Kidney (tissue), 14 donors: ENCODE measurements around the gene SGK2. TPM values are rescaled to one million over a fixed set of nuclear protein-coding genes. Genes with fewer than 3 reads are reported as not detected.
A peak's percentile ranks its signal among the peaks of the same experiment; 100 is the strongest.

Experiments used
- DNase-seq, 5 donors: peaks; one replicate each; pipeline ENCODE4 v3.0.0-alpha.2; 2013 to 2020
- FAIRE-seq: peaks from 2 replicates; lab custom pipeline; 2012; peaks lifted over from hg19 to GRCh38; lab: Jason Lieb, UNC
- H3K27ac ChIP-seq, 2 donors: one replicate each; pipeline ENCODE4 v1.7.0; 2013; ENCODE audit warnings: low read depth in 2 of 2, low read length in 2 of 2, inconsistent platforms in 1 of 2
- H3K27me3 ChIP-seq: one replicate; pipeline ENCODE4 v1.7.1; 2013; ENCODE audit warnings: low read length, inconsistent platforms; ENCODE audit not compliant: control insufficient read depth, insufficient read depth
- H3K36me3 ChIP-seq, 3 donors: one replicate each; pipeline versions ENCODE4 v1.7.0 to v1.7.1; 2013; ENCODE audit warnings: low read length in 3 of 3, control low read depth in 1 of 3, inconsistent platforms in 1 of 3; ENCODE audit not compliant: insufficient read depth in 3 of 3, control insufficient read depth in 2 of 3
- H3K4me1 ChIP-seq, 3 donors: one replicate each; pipeline versions ENCODE4 v1.7.0 to v1.7.1; 2013; ENCODE audit warnings: low read length in 3 of 3, inconsistent platforms in 1 of 3, low read depth in 1 of 3; ENCODE audit not compliant: control insufficient read depth in 2 of 3, insufficient read depth in 2 of 3
- H3K4me3 ChIP-seq, 3 donors: one replicate each; pipeline versions ENCODE4 v1.7.0 to v1.8.1; 2013; ENCODE audit warnings: low read length in 3 of 3, control low read depth in 1 of 3, inconsistent platforms in 1 of 3
- H3K9ac ChIP-seq, 3 donors: one replicate each; pipeline versions ENCODE4 v1.7.0 to v1.7.1; 2013; ENCODE audit warnings: low read length in 3 of 3, control low read depth in 1 of 3, inconsistent platforms in 1 of 3
- H3K9me3 ChIP-seq, 3 donors: one replicate each; pipeline versions ENCODE4 v1.7.0 to v1.7.1; 2013; ENCODE audit warnings: low read length in 3 of 3, control low read depth in 1 of 3, inconsistent platforms in 1 of 3; ENCODE audit not compliant: control insufficient read depth in 2 of 3, insufficient read depth in 1 of 3
- intact Hi-C: fragments of 100-400 bp; cut with DNase I; formaldehyde crosslinking; loops from one replicate; pipeline ENCODE4 v1.11.1; 2022
- polyA plus RNA-seq: library from polyadenylated mRNA; stranded (reverse); fragments of 350-450 nt; fragmentation: Illumina TruSeq; extraction: RNeasy Lipid Tissue Mini Kit (QIAGEN cat#74804); gene quantifications from one replicate; pipeline ENCODE4 v1.2.3, GENCODE V29; 2014; ENCODE audit warnings: low read depth, low replicate concordance; ENCODE audit not compliant: insufficient read depth
- total RNA-seq: library from RNA; stranded (reverse); fragmentation: NEBNext Ultra II Directional; extraction: Animal tissue kit (Norgen Biotek cat#: 25700); gene quantifications from one replicate; pipeline ENCODE4 v1.2.1, GENCODE V29; 2021
- TF ChIP-seq, protein P1 (sequence below): IDR thresholded peaks from 3 replicates; pipeline ENCODE4 v1.5.1; 2012; ENCODE audit warnings: mild to moderate bottlenecking, moderate library complexity, borderline replicate concordance; ENCODE audit not compliant: insufficient read depth; ENCODE audit errors: extremely low read depth
- donor health status: control.
- donor health status: control.
- donor health status: control.
- donor health status: control.
- donor health status: control.
- donor health status: DM: yes; HTN: yes; CAD: no.
- donor health status: Normal renal cell carcinoma (clear cell type).

The SGK2 gene
- total and polyA plus RNA-seq, 2 donors from 2014 or later: 42.9 to 95.1 TPM

DNA sequence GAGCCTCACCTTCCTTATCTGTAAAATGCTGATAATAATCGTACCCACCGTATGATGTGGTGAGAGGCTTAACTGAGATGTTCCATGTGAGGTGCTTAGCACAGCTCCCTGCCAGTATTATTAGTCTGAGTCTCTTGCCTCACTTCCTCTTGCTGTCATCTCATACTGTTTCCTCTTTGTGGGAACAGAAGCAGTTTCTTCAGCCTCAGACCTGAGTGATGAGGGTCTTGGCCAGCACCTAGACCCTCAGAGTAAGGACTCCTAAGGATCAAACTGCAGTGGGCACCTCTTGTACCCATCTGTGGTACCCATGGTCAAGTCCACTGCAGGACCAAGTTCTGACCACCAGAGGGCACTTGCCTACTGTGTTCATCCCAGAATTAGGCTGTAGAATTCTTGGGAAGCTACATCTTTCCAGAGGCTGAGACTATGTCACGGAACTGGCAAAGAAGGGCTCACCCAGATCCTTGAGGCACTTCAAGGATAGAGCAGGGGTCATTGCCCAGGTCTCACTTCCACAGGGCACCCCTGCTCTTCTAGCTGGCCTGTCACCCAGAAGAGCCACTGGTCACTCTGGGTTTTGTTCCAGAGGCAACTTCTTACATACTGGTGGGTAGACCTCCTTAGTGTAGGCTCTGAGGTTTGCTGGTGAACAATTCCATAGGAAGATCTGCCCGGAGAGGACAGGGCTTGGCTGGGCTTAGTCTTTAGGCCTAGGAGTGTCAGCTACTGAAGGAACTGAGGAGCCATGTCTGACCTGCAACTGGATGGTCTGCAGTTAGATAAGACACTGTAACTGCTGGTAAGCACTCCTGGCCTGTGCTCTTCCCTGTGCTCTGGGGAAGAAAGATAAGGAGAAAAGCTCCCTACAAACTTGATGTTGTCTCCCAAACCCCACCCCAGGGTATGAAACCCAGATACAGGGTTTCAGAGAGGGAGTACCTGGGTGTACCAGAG is 20.6 kb upstream of the SGK2 start:
- intact Hi-C loops: no loop called here
- DNase-seq (peak; percentile 61 to 81 (median 72)), FAIRE-seq (no peak)
- peaks cover 0 to 7% (median 0%) of the 10 kb centered on the region in 3 donors for H3K36me3 ChIP-seq
- H3K4me3 ChIP-seq: no peak overlapping the region
- TF ChIP-seq, protein P1, sequence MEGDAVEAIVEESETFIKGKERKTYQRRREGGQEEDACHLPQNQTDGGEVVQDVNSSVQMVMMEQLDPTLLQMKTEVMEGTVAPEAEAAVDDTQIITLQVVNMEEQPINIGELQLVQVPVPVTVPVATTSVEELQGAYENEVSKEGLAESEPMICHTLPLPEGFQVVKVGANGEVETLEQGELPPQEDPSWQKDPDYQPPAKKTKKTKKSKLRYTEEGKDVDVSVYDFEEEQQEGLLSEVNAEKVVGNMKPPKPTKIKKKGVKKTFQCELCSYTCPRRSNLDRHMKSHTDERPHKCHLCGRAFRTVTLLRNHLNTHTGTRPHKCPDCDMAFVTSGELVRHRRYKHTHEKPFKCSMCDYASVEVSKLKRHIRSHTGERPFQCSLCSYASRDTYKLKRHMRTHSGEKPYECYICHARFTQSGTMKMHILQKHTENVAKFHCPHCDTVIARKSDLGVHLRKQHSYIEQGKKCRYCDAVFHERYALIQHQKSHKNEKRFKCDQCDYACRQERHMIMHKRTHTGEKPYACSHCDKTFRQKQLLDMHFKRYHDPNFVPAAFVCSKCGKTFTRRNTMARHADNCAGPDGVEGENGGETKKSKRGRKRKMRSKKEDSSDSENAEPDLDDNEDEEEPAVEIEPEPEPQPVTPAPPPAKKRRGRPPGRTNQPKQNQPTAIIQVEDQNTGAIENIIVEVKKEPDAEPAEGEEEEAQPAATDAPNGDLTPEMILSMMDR: peak; percentile 95
- H3K9me3 ChIP-seq: no peaks in the 10 kb centered on the region
- H3K9ac ChIP-seq: no peak overlapping the region
- no peaks in the 10 kb centered on the region for H3K27me3 ChIP-seq
- peaks cover 0 to 3% (median 0%) of the 10 kb centered on the region in 3 donors for H3K4me1 ChIP-seq
- no peak overlapping the region for H3K27ac ChIP-seq

GRCh38 chr20:43538878-43539700 is 19.7 kb upstream of the SGK2 start:
- Histone ChIP-seq H3K9me3 (no peaks in the 10 kb centered on the region), H3K27me3 (no peaks in the 10 kb centered on the region), H3K27ac (no peak overlapping the region), H3K36me3 (peaks cover 0 to 7% (median 0%) of the 10 kb centered on the region in 3 donors), H3K9ac (no peak overlapping the region), H3K4me1 (peaks cover 0 to 3% (median 0%) of the 10 kb centered on the region in 3 donors), H3K4me3 (no peak overlapping the region)
- FAIRE-seq (no peak), DNase-seq (no peak)
- intact Hi-C loops: no loop called here
- TF ChIP-seq, protein P1: no peak

DNA sequence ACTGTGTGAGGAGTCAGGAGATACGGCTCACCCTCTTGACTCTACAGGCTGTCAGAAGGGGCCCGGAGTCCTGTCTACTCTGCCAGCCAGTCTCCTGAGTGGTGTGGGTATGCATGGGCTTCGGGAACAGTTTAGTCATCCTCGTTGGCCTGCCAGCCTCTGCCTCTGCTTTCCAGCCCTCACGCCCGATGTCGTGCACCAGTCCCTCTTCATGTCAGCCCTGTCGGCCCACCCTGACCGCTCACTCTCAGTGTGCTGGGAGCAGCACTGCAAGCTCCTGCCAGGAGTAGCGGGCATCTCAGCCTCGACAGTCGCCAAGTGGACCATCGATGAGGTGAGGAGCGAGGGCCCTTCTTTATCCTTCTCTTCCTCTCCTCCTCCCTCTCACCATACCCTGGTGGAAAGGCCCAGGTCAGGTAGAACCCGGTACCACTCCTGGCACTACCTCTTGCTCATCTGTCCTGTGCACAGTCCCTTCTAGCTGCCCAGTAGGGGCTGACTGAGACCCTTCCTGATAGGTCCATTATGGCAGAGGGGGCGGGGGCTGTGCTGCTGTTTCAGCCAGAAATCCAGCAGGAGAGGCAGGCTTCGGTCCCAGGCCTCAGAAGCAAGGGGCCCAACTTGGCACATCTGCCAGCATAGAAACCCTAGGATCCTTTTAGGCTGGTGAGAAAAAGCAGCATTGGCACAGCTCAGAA is 18.7 kb upstream of the SGK2 start:
- Histone ChIP-seq H3K4me3 (no peak overlapping the region), H3K9ac (no peak overlapping the region), H3K4me1 (peaks cover 0 to 3% (median 0%) of the 10 kb centered on the region in 3 donors), H3K9me3 (no peaks in the 10 kb centered on the region), H3K27ac (no peak overlapping the region), H3K36me3 (peaks cover 0 to 5% (median 0%) of the 10 kb centered on the region in 3 donors), H3K27me3 (no peaks in the 10 kb centered on the region)
- FAIRE-seq (no peak), DNase-seq (no peak)
- TF ChIP-seq, protein P1: no peak
- intact Hi-C loops: no loop called here
